Panc1 (cell line): Measurements from ENCODE around the gene KAZN. TPM values are rescaled to one million over a fixed set of nuclear protein-coding genes. Genes with fewer than 3 reads are reported as not detected.

ENCODE experiments used
- ATAC-seq: fragments of 200-7000 bp; cut with Tn5 transposase; 2 replicates; pipeline ENCODE4 v1.9.1; 2020; ENCODE audit warnings: mild to moderate bottlenecking, moderate library complexity
- BruUV-seq: library from RNA; stranded (reverse); fragments of 400-500 nt; replicated peaks from 2 replicates; lab custom pipeline; 2021; lab: Mats Ljungman, UMichigan
- CTCF ChIA-PET: fragments of 300-600 bp; sonication (Branson Sonifier 250); formaldehyde crosslinking; loops from one replicate; lab custom pipeline; 2022; ENCODE audit warnings: antibody characterized with exemption; lab: Charles Lee
- POLR2A ChIA-PET: fragments of 300-600 bp; sonication (Branson Sonifier 250); formaldehyde crosslinking; loops from one replicate; lab custom pipeline; 2022; ENCODE audit warnings: antibody characterized with exemption; lab: Charles Lee
- DNase-seq: peaks from one replicate; pipeline ENCODE4 v3.0.0-alpha.2; 2010; ENCODE audit warnings: low read depth, low spot score
- H3K27ac ChIP-seq: 2 replicates; pipeline ENCODE4 v1.5.1; 2011; ENCODE audit warnings: mild to moderate bottlenecking, low read length, inconsistent platforms
- H3K27me3 ChIP-seq: fragments of 200-500 bp; sonication (Bioruptor generic); 2 replicates; pipeline ENCODE4 v1.6.0; 2014; ENCODE audit warnings: low read length, inconsistent platforms; ENCODE audit not compliant: control insufficient read depth, insufficient read depth
- H3K36me3 ChIP-seq: fragments of 200-500 bp; sonication (Bioruptor generic); 2 replicates; pipeline ENCODE4 v1.5.1; 2014; ENCODE audit warnings: inconsistent platforms, mild to moderate bottlenecking, low read length, moderate library complexity; ENCODE audit not compliant: control insufficient read depth, insufficient read depth
- H3K4me1 ChIP-seq: 2 replicates; pipeline ENCODE4 v1.5.1; 2011; ENCODE audit warnings: inconsistent platforms, mild to moderate bottlenecking, low read length, moderate library complexity; ENCODE audit not compliant: control insufficient read depth, insufficient read depth
- H3K4me3 ChIP-seq, 2 experiments: 2 replicates each; pipeline ENCODE4 v1.5.1; 2011 to 2012; ENCODE audit warnings: low read depth in 2 of 2, low read length in 2 of 2, mild to moderate bottlenecking in 2 of 2, inconsistent platforms in 1 of 2, moderate library complexity in 1 of 2
- H3K9me3 ChIP-seq: fragments of 200-500 bp; sonication (Bioruptor generic); 2 replicates; pipeline ENCODE4 v1.5.1; 2014; ENCODE audit warnings: low read depth, mild to moderate bottlenecking, inconsistent platforms, low read length, moderate library complexity; ENCODE audit not compliant: control insufficient read depth, insufficient read depth
- CTCF ChIP-seq: fragments of 450-650 bp; IDR thresholded peaks from 2 replicates; pipeline ENCODE4 v1.5.1; 2017; ENCODE audit warnings: mild to moderate bottlenecking
- POLR2AphosphoS5 ChIP-seq: IDR thresholded peaks from 2 replicates; pipeline ENCODE4 v1.6.1; 2012; ENCODE audit warnings: mild to moderate bottlenecking, low read depth, low read length, moderate library complexity
- SIN3A ChIP-seq: IDR thresholded peaks from 2 replicates; pipeline ENCODE4 v1.6.1; 2012; ENCODE audit warnings: low read depth, mild to moderate bottlenecking, low read length, moderate library complexity, borderline replicate concordance; ENCODE audit not compliant: insufficient read depth
- TCF7L2 ChIP-seq: IDR thresholded peaks from 2 replicates; pipeline ENCODE4 v1.6.1; 2011; ENCODE audit warnings: mild to moderate bottlenecking, low read depth, low read length, inconsistent platforms
- in situ Hi-C: cut with HindIII; loops from 2 replicates; pipeline ENCODE4 v1.10.0; 2016; ENCODE audit warnings: low sequenced_read_pairs, low pct_unique_long_range_greater_than_20kb
- intact Hi-C: fragments of 100-400 bp; cut with micrococcal nuclease; formaldehyde crosslinking; loops from one replicate; pipeline ENCODE4 v1.10.0; 2022; ENCODE audit not compliant: unreplicated experiment
- total RNA-seq: library from RNA; stranded (reverse); gene quantifications from one replicate; pipeline ENCODE4 v1.2.1, GENCODE V29; 2021; ENCODE audit not compliant: unreplicated experiment
- TF ChIP-seq, protein P1 (sequence below), 2 experiments: IDR thresholded peaks; 2 replicates each; pipeline ENCODE4 v1.6.1; 2011 to 2012; ENCODE audit warnings: low read depth in 2 of 2, control low read depth in 1 of 2, low read length in 1 of 2, mild to moderate bottlenecking in 1 of 2, moderate library complexity in 1 of 2; ENCODE audit not compliant: insufficient read depth in 1 of 2

KAZN gene
- total RNA-seq, 1 experiment from 2014 or later: 6.6 TPM

DNA sequence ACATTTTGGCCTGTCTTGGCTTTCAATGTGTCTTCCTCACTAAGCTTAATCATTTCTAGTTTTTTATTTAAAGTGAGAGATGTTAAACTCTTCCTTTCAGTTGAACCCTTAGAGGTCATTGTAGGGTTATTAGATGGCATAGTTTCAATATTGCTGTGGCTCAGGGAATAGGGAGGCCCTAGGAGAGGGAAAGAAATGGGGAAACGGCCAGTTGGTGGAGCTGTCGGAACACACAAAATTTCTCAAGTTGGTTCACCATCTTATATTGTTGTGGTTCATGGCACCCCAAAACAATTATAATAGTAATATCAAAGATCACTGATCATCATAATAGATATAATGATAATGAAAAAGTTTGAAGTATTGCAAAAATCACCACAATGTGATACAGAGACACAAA, 31.4 kb upstream of the KAZN start:
- Histone ChIP-seq H3K4me1 (no peaks in the 10 kb centered on the region), H3K27me3 (no peaks in the 10 kb centered on the region), H3K9me3 (no peaks in the 10 kb centered on the region), H3K4me3 (no peak overlapping the region), H3K27ac (no peak overlapping the region), H3K36me3 (no peaks in the 10 kb centered on the region)
- TF ChIP-seq SIN3A (no peak), CTCF (peak; percentile 40; the same call in 1 of the 2 replicates), TCF7L2 (no peak), POLR2AphosphoS5 (no peak)
- TF ChIP-seq, protein P1, sequence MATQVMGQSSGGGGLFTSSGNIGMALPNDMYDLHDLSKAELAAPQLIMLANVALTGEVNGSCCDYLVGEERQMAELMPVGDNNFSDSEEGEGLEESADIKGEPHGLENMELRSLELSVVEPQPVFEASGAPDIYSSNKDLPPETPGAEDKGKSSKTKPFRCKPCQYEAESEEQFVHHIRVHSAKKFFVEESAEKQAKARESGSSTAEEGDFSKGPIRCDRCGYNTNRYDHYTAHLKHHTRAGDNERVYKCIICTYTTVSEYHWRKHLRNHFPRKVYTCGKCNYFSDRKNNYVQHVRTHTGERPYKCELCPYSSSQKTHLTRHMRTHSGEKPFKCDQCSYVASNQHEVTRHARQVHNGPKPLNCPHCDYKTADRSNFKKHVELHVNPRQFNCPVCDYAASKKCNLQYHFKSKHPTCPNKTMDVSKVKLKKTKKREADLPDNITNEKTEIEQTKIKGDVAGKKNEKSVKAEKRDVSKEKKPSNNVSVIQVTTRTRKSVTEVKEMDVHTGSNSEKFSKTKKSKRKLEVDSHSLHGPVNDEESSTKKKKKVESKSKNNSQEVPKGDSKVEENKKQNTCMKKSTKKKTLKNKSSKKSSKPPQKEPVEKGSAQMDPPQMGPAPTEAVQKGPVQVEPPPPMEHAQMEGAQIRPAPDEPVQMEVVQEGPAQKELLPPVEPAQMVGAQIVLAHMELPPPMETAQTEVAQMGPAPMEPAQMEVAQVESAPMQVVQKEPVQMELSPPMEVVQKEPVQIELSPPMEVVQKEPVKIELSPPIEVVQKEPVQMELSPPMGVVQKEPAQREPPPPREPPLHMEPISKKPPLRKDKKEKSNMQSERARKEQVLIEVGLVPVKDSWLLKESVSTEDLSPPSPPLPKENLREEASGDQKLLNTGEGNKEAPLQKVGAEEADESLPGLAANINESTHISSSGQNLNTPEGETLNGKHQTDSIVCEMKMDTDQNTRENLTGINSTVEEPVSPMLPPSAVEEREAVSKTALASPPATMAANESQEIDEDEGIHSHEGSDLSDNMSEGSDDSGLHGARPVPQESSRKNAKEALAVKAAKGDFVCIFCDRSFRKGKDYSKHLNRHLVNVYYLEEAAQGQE (IDR thresholded peaks at IDR 0.05; ENCODE audit: insufficient read depth in 1 of 2, low read depth in 2 of 2, low read length in 1 of 2): no peak
- ATAC-seq (no peak), DNase-seq (no peak)
- in situ Hi-C loops: no loop called here
- POLR2A ChIA-PET: no interaction called here
- CTCF ChIA-PET: no interaction called here
- intact Hi-C loops: no loop called here
- no TSS peak for BruUV-seq

DNA sequence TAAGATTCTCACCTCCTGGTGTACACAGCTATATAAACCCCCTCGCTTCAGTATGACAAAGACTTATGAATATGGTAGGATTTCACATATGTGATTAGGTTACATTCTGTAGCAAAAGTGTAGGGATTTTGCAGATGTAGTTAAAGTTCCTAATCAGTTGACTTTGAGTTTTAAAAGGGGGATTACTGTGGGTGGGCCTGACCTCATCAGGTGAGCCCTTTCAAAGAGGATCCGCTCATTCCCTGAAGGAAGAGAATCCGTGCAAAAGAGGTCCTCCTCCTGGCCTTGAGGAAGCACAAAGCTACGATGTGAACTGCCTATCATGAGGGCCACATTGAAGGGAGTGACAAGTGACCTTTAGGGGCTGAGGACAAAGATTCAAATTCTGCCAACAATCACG, 30.6 kb upstream of the KAZN start:
- ChIA-PET CTCF (no interaction called here), POLR2A (no interaction called here)
- no peaks in the 10 kb centered on the region for H3K4me1 ChIP-seq
- H3K9me3 ChIP-seq: no peaks in the 10 kb centered on the region
- no TSS peak for BruUV-seq
- ATAC-seq (no peak), DNase-seq (no peak)
- no peak overlapping the region for H3K27ac ChIP-seq
- TF ChIP-seq TCF7L2: no peak
- TF ChIP-seq POLR2AphosphoS5: no peak
- no peak for TF ChIP-seq CTCF
- TF ChIP-seq, protein P1 (IDR thresholded peaks at IDR 0.05; ENCODE audit: insufficient read depth in 1 of 2, low read depth in 2 of 2, low read length in 1 of 2): no peak
- no peak for TF ChIP-seq SIN3A
- in situ Hi-C loops: no loop called here
- no peaks in the 10 kb centered on the region for H3K27me3 ChIP-seq
- H3K4me3 ChIP-seq: no peak overlapping the region
- intact Hi-C loops: no loop called here
- no peaks in the 10 kb centered on the region for H3K36me3 ChIP-seq
